Keratinocyte (primary cell): ENCODE measurements around the gene GP5. TPM values are rescaled to one million over a fixed set of nuclear protein-coding genes. Genes with fewer than 3 reads are reported as not detected.

ENCODE experiments used
- DNase-seq: peaks from one replicate; pipeline ENCODE4 v3.0.0-alpha.2; 2011; ENCODE audit warnings: low read depth, missing footprints, low spot score
- FAIRE-seq: peaks from 2 replicates; lab custom pipeline; 2011; peaks lifted over from hg19 to GRCh38; lab: Jason Lieb, UNC
- H2AFZ ChIP-seq: 2 replicates; pipeline ENCODE4 v1.6.0; 2012; ENCODE audit warnings: low read length, control low read depth, inconsistent platforms; ENCODE audit not compliant: control insufficient read depth
- H3K27ac ChIP-seq: 2 replicates; pipeline ENCODE4 v1.5.1; 2011; ENCODE audit warnings: low read length; ENCODE audit not compliant: control insufficient read depth, insufficient read depth
- H3K27me3 ChIP-seq: 3 replicates; pipeline ENCODE4 v1.6.0; 2011; ENCODE audit warnings: low read length; ENCODE audit not compliant: control insufficient read depth, insufficient read depth; ENCODE audit errors: extremely low read depth
- H3K36me3 ChIP-seq, 2 experiments: 2 replicates in 1 of 2; 3 replicates in 1 of 2; pipeline ENCODE4 v1.5.1; 2011; ENCODE audit warnings: low read length in 2 of 2, mild to moderate bottlenecking in 1 of 2; ENCODE audit not compliant: control insufficient read depth in 2 of 2, insufficient read depth in 2 of 2; ENCODE audit errors: extremely low read depth in 1 of 2
- H3K4me1 ChIP-seq: 3 replicates; pipeline ENCODE4 v1.5.1; 2011; ENCODE audit warnings: low read length; ENCODE audit not compliant: control insufficient read depth, insufficient read depth; ENCODE audit errors: extremely low read depth
- H3K4me2 ChIP-seq: 3 replicates; pipeline ENCODE4 v1.6.0; 2011; ENCODE audit warnings: low read depth, low read length; ENCODE audit not compliant: control insufficient read depth, insufficient read depth; ENCODE audit errors: extremely low read depth
- H3K4me3 ChIP-seq, 3 experiments: fragments of 200-600 bp in 1 of 3; sonication (generic) in 1 of 3; 2 replicates in 2 of 3; 3 replicates in 1 of 3; pipeline ENCODE4 v1.5.1; 2011 to 2016; ENCODE audit warnings: low read length in 3 of 3, mild to moderate bottlenecking in 3 of 3, control low read depth in 2 of 3, inconsistent platforms in 1 of 3, low read depth in 1 of 3, mixed read lengths in 1 of 3, mixed run types in 1 of 3, moderate library complexity in 1 of 3; ENCODE audit not compliant: control insufficient read depth in 2 of 3, insufficient read depth in 2 of 3; ENCODE audit errors: extremely low read depth in 1 of 3
- H3K79me2 ChIP-seq: 2 replicates; pipeline ENCODE4 v1.6.0; 2012; ENCODE audit warnings: low read length; ENCODE audit not compliant: control insufficient read depth, insufficient read depth
- H3K9ac ChIP-seq: 3 replicates; pipeline ENCODE4 v1.6.0; 2011; ENCODE audit warnings: low read length; ENCODE audit not compliant: control insufficient read depth, insufficient read depth; ENCODE audit errors: extremely low read depth
- H3K9me1 ChIP-seq: 3 replicates; pipeline ENCODE4 v1.6.0; 2011; ENCODE audit warnings: low read length; ENCODE audit not compliant: control insufficient read depth, insufficient read depth; ENCODE audit errors: extremely low read depth
- H3K9me3 ChIP-seq: 2 replicates; pipeline ENCODE4 v1.5.1; 2012; ENCODE audit warnings: low read depth, low read length; ENCODE audit not compliant: control insufficient read depth
- H4K20me1 ChIP-seq: 3 replicates; pipeline ENCODE4 v1.6.0; 2011; ENCODE audit warnings: low read length; ENCODE audit not compliant: control insufficient read depth, insufficient read depth; ENCODE audit errors: extremely low read depth
- EZH2 ChIP-seq: IDR thresholded peaks from one replicate; pipeline ENCODE4 v1.6.1; 2012; ENCODE audit warnings: inconsistent platforms, mild to moderate bottlenecking, low read length, moderate library complexity
- dilution Hi-C: fragments of 300-500 bp; cut with MboI; formaldehyde crosslinking; loops from one replicate; pipeline ENCODE4 v1.7.0; 2020; ENCODE audit warnings: low sequenced_read_pairs; ENCODE audit not compliant: extremely low pct_ligation_motif_present
- polyA plus RNA-seq, 5 experiments: library from polyadenylated mRNA; depleted of rRNA in 3 of 5; stranded (reverse) in 3 of 5; stranded (forward) in 1 of 5; unstranded in 1 of 5; fragments of >200 nt; gene quantifications; 1 replicate in 1 of 5; 2 replicates in 3 of 5; 3 replicates in 1 of 5; pipeline versions ENCODE4 v1.2.1 to v1.2.3, GENCODE V29; 2011 to 2012; ENCODE audit warnings: missing spikeins in 2 of 5, low read depth in 1 of 5, low replicate concordance in 1 of 5
- TF ChIP-seq, protein P1 (sequence below), 3 experiments: IDR thresholded peaks in 1 of 3; conservative IDR thresholded peaks in 1 of 3; optimal IDR thresholded peaks in 1 of 3; 2 replicates in 2 of 3; 3 replicates in 1 of 3; pipeline versions ENCODE3 to v1.5.1; 2011; ENCODE audit warnings: low read length in 3 of 3, mild to moderate bottlenecking in 3 of 3, moderate library complexity in 2 of 3, control low read depth in 1 of 3, inconsistent platforms in 1 of 3; ENCODE audit not compliant: insufficient read depth in 2 of 3; ENCODE audit errors: extremely low read depth in 1 of 3

Gene GP5
- polyA plus RNA-seq, 1 donor (not counting 4 experiments of a cell fraction or from before 2014, with no cell fraction given) = 0.04 TPM

DNA sequence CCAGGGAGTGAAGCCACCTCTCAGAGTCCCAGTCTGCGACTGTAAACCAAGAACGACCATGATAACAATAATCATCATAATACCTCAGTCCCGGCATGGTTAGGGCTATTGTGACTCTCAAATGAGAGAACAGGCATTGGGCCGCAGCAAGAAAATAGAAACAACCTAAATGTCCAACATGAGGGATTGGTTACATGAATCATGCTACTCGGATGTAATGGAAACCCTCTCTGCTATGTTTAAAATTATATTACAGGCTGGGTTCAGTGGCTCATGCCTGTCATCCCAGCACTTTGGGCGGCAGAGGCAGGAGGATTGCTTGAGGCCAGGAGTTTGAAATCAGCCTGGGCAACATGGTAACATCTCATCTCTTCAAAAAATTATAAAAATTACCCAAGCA lies 50.7 kb downstream of the GP5 start:
- Histone ChIP-seq H3K36me3 (no peaks in the 10 kb centered on the region), H3K27me3 (peaks cover 6% of the 10 kb centered on the region), H3K27ac (no peak overlapping the region), H3K9ac (no peak overlapping the region), H2AFZ (no peak overlapping the region), H4K20me1 (no peaks in the 10 kb centered on the region), H3K9me3 (no peaks in the 10 kb centered on the region), H3K4me3 (no peak overlapping the region), H3K9me1 (no peaks in the 10 kb centered on the region), H3K4me2 (no peak overlapping the region), H3K4me1 (no peaks in the 10 kb centered on the region), H3K79me2 (no peaks in the 10 kb centered on the region)
- no peak for DNase-seq
- no peak for TF ChIP-seq EZH2
- TF ChIP-seq, protein P1, sequence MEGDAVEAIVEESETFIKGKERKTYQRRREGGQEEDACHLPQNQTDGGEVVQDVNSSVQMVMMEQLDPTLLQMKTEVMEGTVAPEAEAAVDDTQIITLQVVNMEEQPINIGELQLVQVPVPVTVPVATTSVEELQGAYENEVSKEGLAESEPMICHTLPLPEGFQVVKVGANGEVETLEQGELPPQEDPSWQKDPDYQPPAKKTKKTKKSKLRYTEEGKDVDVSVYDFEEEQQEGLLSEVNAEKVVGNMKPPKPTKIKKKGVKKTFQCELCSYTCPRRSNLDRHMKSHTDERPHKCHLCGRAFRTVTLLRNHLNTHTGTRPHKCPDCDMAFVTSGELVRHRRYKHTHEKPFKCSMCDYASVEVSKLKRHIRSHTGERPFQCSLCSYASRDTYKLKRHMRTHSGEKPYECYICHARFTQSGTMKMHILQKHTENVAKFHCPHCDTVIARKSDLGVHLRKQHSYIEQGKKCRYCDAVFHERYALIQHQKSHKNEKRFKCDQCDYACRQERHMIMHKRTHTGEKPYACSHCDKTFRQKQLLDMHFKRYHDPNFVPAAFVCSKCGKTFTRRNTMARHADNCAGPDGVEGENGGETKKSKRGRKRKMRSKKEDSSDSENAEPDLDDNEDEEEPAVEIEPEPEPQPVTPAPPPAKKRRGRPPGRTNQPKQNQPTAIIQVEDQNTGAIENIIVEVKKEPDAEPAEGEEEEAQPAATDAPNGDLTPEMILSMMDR (optimal IDR thresholded peaks at IDR 0.05 in 1 of 3, IDR thresholded peaks at IDR 0.05 in 1 of 3, conservative IDR thresholded peaks at IDR 0.05 in 1 of 3; ENCODE audit: extremely low read depth in 1 of 3, insufficient read depth in 2 of 3, low read length in 3 of 3) = no peak
- no peak for FAIRE-seq
- dilution Hi-C loops = no loop called here

DNA sequence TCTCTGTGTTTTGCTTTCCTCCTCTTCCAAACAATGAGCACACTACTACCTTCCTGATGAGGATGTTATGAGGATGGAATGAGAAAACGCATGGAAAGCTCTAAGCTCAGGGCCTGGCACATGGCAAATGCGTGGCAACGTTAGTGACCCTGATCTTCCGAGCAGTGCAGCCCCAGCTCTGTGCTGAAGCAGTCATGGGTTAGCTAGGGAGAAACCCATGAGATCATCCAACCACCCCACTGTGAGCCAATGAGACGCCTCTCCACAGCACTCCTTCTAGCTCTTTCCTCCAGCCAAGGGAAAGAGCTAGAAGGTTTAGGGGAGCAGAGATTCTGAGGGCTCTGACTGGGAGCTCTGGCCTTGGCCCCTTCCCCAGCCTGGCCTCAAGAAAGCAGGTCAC lies 52.4 kb downstream of the GP5 start:
- dilution Hi-C loops = no loop called here
- no peak for TF ChIP-seq EZH2
- TF ChIP-seq, protein P1 (optimal IDR thresholded peaks at IDR 0.05 in 1 of 3, IDR thresholded peaks at IDR 0.05 in 1 of 3, conservative IDR thresholded peaks at IDR 0.05 in 1 of 3; ENCODE audit: extremely low read depth in 1 of 3, insufficient read depth in 2 of 3, low read length in 3 of 3) = no peak
- no peak overlapping the region for H3K4me3 ChIP-seq

More for the DNA sequence above, 52.4 kb downstream of the GP5 start:
- FAIRE-seq (no peak), DNase-seq (no peak)
- H3K9me3 ChIP-seq = no peaks in the 10 kb centered on the region
- no peaks in the 10 kb centered on the region for H3K79me2 ChIP-seq
- H2AFZ ChIP-seq = no peak overlapping the region
- H3K9ac ChIP-seq = no peak overlapping the region
- no peak overlapping the region for H3K4me2 ChIP-seq
- no peaks in the 10 kb centered on the region for H3K9me1 ChIP-seq
- no peaks in the 10 kb centered on the region for H3K36me3 ChIP-seq
- H3K27me3 ChIP-seq = peaks cover 12% of the 10 kb centered on the region
- H4K20me1 ChIP-seq = no peaks in the 10 kb centered on the region
- H3K4me1 ChIP-seq = no peaks in the 10 kb centered on the region
- H3K27ac ChIP-seq = no peak overlapping the region
